Measurements from ENCODE around the gene CTBP2. TPM values are rescaled to one million over a fixed set of nuclear protein-coding genes. Genes with fewer than 3 reads are reported as not detected.

Gene CTBP2
- total RNA-seq, 2 donors from 2014 or later = 26.0 to 36.0 TPM

GRCh38 chr10:125112697-125113494, 47.5 kb downstream of the CTBP2 start:
- H3K27me3 ChIP-seq = no peaks in the 10 kb centered on the region
- H3K9me3 ChIP-seq = peaks cover 0 to 4% of the 10 kb centered on the region in 2 donors
- no peak for DNase-seq (ENCODE audit: low spot score)
- no peak overlapping the region for H3K27ac ChIP-seq
- TF ChIP-seq CTCF (IDR thresholded peaks at IDR 0.05) = no peak
- peaks cover 22% of the 10 kb centered on the region for H3K36me3 ChIP-seq
- H3K4me3 ChIP-seq = no peak overlapping the region
- peaks cover 0 to 46% of the 10 kb centered on the region in 2 donors for H3K4me1 ChIP-seq

GRCh38 chr10:125111118-125111727, 49.1 kb downstream of the CTBP2 start:
- no peak for TF ChIP-seq CTCF (IDR thresholded peaks at IDR 0.05)
- DNase-seq (ENCODE audit: low spot score) = no peak
- no peaks in the 10 kb centered on the region for H3K27me3 ChIP-seq
- H3K27ac ChIP-seq = no peak overlapping the region
- H3K4me1 ChIP-seq = peaks cover 0 to 35% of the 10 kb centered on the region in 2 donors
- H3K9me3 ChIP-seq = peaks cover 0 to 6% of the 10 kb centered on the region in 2 donors
- H3K36me3 ChIP-seq = peaks cover 35% of the 10 kb centered on the region
- H3K4me3 ChIP-seq = no peak overlapping the region

GRCh38 chr10:125107965-125108580, 52.3 kb downstream of the CTBP2 start:
- no peaks in the 10 kb centered on the region for H3K27me3 ChIP-seq
- H3K36me3 ChIP-seq = peaks cover 35% of the 10 kb centered on the region
- TF ChIP-seq CTCF (IDR thresholded peaks at IDR 0.05) = no peak
- no peak overlapping the region for H3K27ac ChIP-seq
- H3K4me1 ChIP-seq = peaks cover 0 to 13% of the 10 kb centered on the region in 2 donors
- peaks cover 0 to 6% of the 10 kb centered on the region in 2 donors for H3K9me3 ChIP-seq
- no peak for DNase-seq (ENCODE audit: low spot score)
- no peak overlapping the region for H3K4me3 ChIP-seq

- Histone ChIP-seq H3K36me3 (peaks cover 35% of the 10 kb centered on the region), H3K27ac (no peak overlapping the region), H3K9me3 (peaks cover 0 to 6% of the 10 kb centered on the region in 2 donors), H3K4me1 (peaks cover 0 to 14% of the 10 kb centered on the region in 2 donors), H3K4me3 (no peak overlapping the region), H3K27me3 (no peaks in the 10 kb centered on the region)
- TF ChIP-seq CTCF (IDR thresholded peaks at IDR 0.05) = no peak
- DNase-seq (ENCODE audit: low spot score) = no peak
These were observed 53.0 kb downstream of the CTBP2 start for GRCh38 chr10:125107166-125107949.

GRCh38 chr10:125106586-125106985, 53.8 kb downstream of the CTBP2 start:
- no peak for TF ChIP-seq CTCF (IDR thresholded peaks at IDR 0.05)
- Histone ChIP-seq H3K4me1 (peaks cover 0 to 21% of the 10 kb centered on the region in 2 donors), H3K36me3 (peaks cover 35% of the 10 kb centered on the region)

More at GRCh38 chr10:125106586-125106985, 53.8 kb downstream of the CTBP2 start:
- H3K9me3 ChIP-seq = peaks cover 0 to 6% of the 10 kb centered on the region in 2 donors
- H3K4me3 ChIP-seq = no peak overlapping the region
- no peak overlapping the region for H3K27ac ChIP-seq
- no peak for DNase-seq (ENCODE audit: low spot score)
- H3K27me3 ChIP-seq = no peaks in the 10 kb centered on the region
